WTC11 (cell line): Measurements from ENCODE around the gene GAS6. TPM values are rescaled to one million over a fixed set of nuclear protein-coding genes. Genes with fewer than 3 reads are reported as not detected.

Experiments used
- ATAC-seq: fragments of 200-7000 bp; cut with Tn5 transposase; 2 replicates; pipeline ENCODE4 v1.10.0; 2021; ENCODE audit warnings: mild to moderate bottlenecking, moderate library complexity
- CTCF ChIA-PET: fragments of 300-600 bp; sonication (Branson Sonifier 250); formaldehyde crosslinking; loops from one replicate; lab custom pipeline; 2021; ENCODE audit warnings: antibody characterized with exemption; lab: Charles Lee
- POLR2A ChIA-PET: fragments of 350-600 bp; sonication (Branson Sonifier 250); formaldehyde crosslinking; loops from one replicate; lab custom pipeline; 2021; ENCODE audit warnings: antibody characterized with exemption; lab: Charles Lee
- DNase-seq: peaks from one replicate; pipeline ENCODE4 v3.0.0; 2021; ENCODE audit warnings: low spot score
- H3K27ac Mint-ChIP-seq: 2 replicates; pipeline ENCODE4 v1.8.0; 2021; ENCODE audit warnings: mixed read lengths
- H3K27me3 Mint-ChIP-seq: 2 replicates; pipeline ENCODE4 v1.8.0; 2021; ENCODE audit warnings: low read depth, mild to moderate bottlenecking, moderate library complexity, mixed read lengths
- H3K36me3 Mint-ChIP-seq: 2 replicates; pipeline ENCODE4 v1.8.0; 2021; ENCODE audit warnings: mixed read lengths
- H3K4me1 Mint-ChIP-seq: 2 replicates; pipeline ENCODE4 v1.8.0; 2022; ENCODE audit warnings: mixed read lengths
- H3K4me3 Mint-ChIP-seq: 2 replicates; pipeline ENCODE4 v1.8.0; 2021; ENCODE audit warnings: mild to moderate bottlenecking, moderate library complexity, mixed read lengths
- H3K9me3 Mint-ChIP-seq: 2 replicates; pipeline ENCODE4 v1.8.0; 2021; ENCODE audit warnings: mixed read lengths
- CBFB ChIP-seq: sonication (generic); formaldehyde crosslinking; IDR thresholded peaks from 2 replicates; pipeline ENCODE4 v1.8.1; 2022; ENCODE audit warnings: mild to moderate bottlenecking, low read depth, missing genetic modification reagents
- CREM ChIP-seq: sonication (generic); formaldehyde crosslinking; IDR thresholded peaks from 2 replicates; pipeline ENCODE4 v1.8.1; 2022; ENCODE audit warnings: mild to moderate bottlenecking, missing genetic modification reagents, moderate library complexity
- ELF4 ChIP-seq: sonication (generic); formaldehyde crosslinking; IDR thresholded peaks from 2 replicates; pipeline ENCODE4 v1.8.1; 2022; ENCODE audit warnings: low read depth, mild to moderate bottlenecking, moderate library complexity, missing genetic modification reagents
- GABPB1 ChIP-seq: sonication (generic); formaldehyde crosslinking; IDR thresholded peaks from 2 replicates; pipeline ENCODE4 v1.8.1; 2023; ENCODE audit warnings: mild to moderate bottlenecking, missing genetic modification reagents
- GTF2I ChIP-seq: fragments of 250-450 bp; sonication (Bioruptor Pico); conservative IDR thresholded peaks from 2 replicates; pipeline ENCODE4 v1.4.0; 2021; ENCODE audit warnings: mild to moderate bottlenecking
- NFYB ChIP-seq: sonication (generic); formaldehyde crosslinking; conservative IDR thresholded peaks from 2 replicates; pipeline ENCODE4 v1.8.0; 2022; ENCODE audit warnings: low read depth, missing genetic modification reagents
- OVOL2 ChIP-seq: fragments of 250-450 bp; sonication (Bioruptor Pico); IDR thresholded peaks from 2 replicates; pipeline ENCODE4 v1.9.0; 2021; ENCODE audit warnings: mild to moderate bottlenecking, borderline replicate concordance
- TCF7 ChIP-seq: sonication (generic); formaldehyde crosslinking; IDR thresholded peaks from 2 replicates; pipeline ENCODE4 v1.8.0; 2022; ENCODE audit warnings: mild to moderate bottlenecking, low read depth, missing genetic modification reagents, moderate library complexity
- TEAD1 ChIP-seq: sonication (generic); formaldehyde crosslinking; IDR thresholded peaks from 2 replicates; pipeline ENCODE4 v1.8.0; 2022; ENCODE audit warnings: mild to moderate bottlenecking, missing genetic modification reagents
- TEAD4 ChIP-seq: sonication (generic); formaldehyde crosslinking; IDR thresholded peaks from 2 replicates; pipeline ENCODE4 v1.8.0; 2022; ENCODE audit warnings: mild to moderate bottlenecking, missing genetic modification reagents
- total RNA-seq: library from RNA; stranded (reverse); gene quantifications from 3 replicates; pipeline ENCODE4 v1.2.3, GENCODE V29; 2021
- TF ChIP-seq, protein P1 (sequence below): fragments of 200-600 bp; IDR thresholded peaks from 2 replicates; pipeline ENCODE4 v1.8.0; 2022; ENCODE audit warnings: antibody characterized with exemption
- TF ChIP-seq, protein P2 (sequence below): sonication (generic); formaldehyde crosslinking; IDR thresholded peaks from 2 replicates; pipeline ENCODE4 v1.8.1; 2022; ENCODE audit warnings: missing genetic modification reagents, borderline replicate concordance
- TF ChIP-seq, protein P3 (sequence below): sonication (generic); formaldehyde crosslinking; IDR thresholded peaks from 2 replicates; pipeline ENCODE4 v1.8.0; 2023; ENCODE audit warnings: mild to moderate bottlenecking, missing genetic modification reagents
- TF ChIP-seq, protein P4 (sequence below): sonication (generic); formaldehyde crosslinking; IDR thresholded peaks from 2 replicates; pipeline ENCODE4 v1.8.1; 2022; ENCODE audit warnings: low read depth, missing genetic modification reagents, borderline replicate concordance
- TF ChIP-seq, protein P5 (sequence below): sonication (generic); formaldehyde crosslinking; IDR thresholded peaks from 2 replicates; pipeline ENCODE4 v1.8.1; 2023; ENCODE audit warnings: mild to moderate bottlenecking, missing genetic modification reagents
- TF ChIP-seq, protein P6 (sequence below): sonication (generic); formaldehyde crosslinking; IDR thresholded peaks from 2 replicates; pipeline ENCODE4 v1.8.1; 2023; ENCODE audit warnings: mild to moderate bottlenecking, moderate library complexity, missing genetic modification reagents
- TF ChIP-seq, protein P7 (sequence below): sonication (generic); formaldehyde crosslinking; IDR thresholded peaks from 2 replicates; pipeline ENCODE4 v1.8.0; 2022; ENCODE audit warnings: missing genetic modification reagents

Gene GAS6
- total RNA-seq, 1 experiment from 2014 or later = 29.4 TPM

DNA sequence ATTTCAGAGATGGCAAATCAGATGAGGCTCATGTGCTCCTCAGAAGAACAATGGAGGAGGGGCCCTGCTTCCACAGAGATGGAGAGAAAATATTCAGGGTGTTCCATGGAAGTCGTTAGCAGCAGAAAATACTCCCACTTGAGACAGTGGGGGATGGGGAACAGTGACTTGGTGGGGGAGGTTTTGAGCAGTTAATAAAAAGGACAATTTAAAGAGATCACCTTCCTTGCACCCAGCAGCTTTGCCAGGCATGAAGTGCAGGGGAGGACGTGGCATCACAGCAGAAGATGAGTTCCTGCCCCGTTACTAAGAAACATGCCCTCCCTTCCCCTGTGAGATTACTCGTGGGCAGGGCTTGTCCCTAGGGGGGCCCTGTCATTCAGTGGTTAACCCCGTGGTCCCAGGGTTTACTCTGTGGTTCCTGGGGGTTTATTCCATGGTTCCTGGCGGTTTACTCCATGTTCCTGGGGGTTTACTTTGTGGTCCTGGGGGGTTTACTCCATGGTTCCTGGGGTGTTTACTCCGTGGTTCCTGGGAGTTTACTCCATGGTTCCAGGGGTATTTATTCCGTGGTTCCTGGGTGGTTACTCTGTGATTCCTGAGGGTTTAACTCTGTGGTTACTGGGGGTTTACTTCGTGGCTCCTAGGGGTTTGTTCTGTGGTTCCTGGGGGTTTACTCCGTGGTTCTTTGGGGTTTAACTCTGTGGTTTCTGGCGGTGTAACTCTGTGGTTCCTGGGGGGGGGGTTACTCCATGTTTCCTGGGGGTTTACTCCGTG is 55.6 kb downstream of the GAS6 start:
- Mint-ChIP-seq H3K27me3 (no peaks in the 10 kb centered on the region; the same call in 1 of the 2 replicates), H3K27ac (no peak overlapping the region), H3K4me1 (no peaks in the 10 kb centered on the region), H3K9me3 (peaks cover 15% of the 10 kb centered on the region), H3K4me3 (no peak overlapping the region), H3K36me3 (peaks cover 9% of the 10 kb centered on the region)
- CTCF ChIA-PET = no interaction called here
- ATAC-seq (no peak), DNase-seq (no peak)
- no peak for TF ChIP-seq TCF7
- no peak for TF ChIP-seq OVOL2 (CRISPR knock-in tag)
- TF ChIP-seq, protein P1, sequence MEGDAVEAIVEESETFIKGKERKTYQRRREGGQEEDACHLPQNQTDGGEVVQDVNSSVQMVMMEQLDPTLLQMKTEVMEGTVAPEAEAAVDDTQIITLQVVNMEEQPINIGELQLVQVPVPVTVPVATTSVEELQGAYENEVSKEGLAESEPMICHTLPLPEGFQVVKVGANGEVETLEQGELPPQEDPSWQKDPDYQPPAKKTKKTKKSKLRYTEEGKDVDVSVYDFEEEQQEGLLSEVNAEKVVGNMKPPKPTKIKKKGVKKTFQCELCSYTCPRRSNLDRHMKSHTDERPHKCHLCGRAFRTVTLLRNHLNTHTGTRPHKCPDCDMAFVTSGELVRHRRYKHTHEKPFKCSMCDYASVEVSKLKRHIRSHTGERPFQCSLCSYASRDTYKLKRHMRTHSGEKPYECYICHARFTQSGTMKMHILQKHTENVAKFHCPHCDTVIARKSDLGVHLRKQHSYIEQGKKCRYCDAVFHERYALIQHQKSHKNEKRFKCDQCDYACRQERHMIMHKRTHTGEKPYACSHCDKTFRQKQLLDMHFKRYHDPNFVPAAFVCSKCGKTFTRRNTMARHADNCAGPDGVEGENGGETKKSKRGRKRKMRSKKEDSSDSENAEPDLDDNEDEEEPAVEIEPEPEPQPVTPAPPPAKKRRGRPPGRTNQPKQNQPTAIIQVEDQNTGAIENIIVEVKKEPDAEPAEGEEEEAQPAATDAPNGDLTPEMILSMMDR = no peak
- TF ChIP-seq, protein P2, sequence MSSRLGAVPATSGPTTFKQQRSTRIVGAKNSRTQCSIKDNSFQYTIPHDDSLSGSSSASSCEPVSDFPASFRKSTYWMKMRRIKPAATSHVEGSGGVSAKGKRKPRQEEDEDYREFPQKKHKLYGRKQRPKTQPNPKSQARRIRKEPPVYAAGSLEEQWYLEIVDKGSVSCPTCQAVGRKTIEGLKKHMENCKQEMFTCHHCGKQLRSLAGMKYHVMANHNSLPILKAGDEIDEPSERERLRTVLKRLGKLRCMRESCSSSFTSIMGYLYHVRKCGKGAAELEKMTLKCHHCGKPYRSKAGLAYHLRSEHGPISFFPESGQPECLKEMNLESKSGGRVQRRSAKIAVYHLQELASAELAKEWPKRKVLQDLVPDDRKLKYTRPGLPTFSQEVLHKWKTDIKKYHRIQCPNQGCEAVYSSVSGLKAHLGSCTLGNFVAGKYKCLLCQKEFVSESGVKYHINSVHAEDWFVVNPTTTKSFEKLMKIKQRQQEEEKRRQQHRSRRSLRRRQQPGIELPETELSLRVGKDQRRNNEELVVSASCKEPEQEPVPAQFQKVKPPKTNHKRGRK (CRISPR knock-in tag) = no peak
- TF ChIP-seq TEAD1 (CRISPR knock-in tag) = no peak
- no peak for TF ChIP-seq CBFB
- no peak for TF ChIP-seq TEAD4 (CRISPR knock-in tag)
- TF ChIP-seq, protein P3, sequence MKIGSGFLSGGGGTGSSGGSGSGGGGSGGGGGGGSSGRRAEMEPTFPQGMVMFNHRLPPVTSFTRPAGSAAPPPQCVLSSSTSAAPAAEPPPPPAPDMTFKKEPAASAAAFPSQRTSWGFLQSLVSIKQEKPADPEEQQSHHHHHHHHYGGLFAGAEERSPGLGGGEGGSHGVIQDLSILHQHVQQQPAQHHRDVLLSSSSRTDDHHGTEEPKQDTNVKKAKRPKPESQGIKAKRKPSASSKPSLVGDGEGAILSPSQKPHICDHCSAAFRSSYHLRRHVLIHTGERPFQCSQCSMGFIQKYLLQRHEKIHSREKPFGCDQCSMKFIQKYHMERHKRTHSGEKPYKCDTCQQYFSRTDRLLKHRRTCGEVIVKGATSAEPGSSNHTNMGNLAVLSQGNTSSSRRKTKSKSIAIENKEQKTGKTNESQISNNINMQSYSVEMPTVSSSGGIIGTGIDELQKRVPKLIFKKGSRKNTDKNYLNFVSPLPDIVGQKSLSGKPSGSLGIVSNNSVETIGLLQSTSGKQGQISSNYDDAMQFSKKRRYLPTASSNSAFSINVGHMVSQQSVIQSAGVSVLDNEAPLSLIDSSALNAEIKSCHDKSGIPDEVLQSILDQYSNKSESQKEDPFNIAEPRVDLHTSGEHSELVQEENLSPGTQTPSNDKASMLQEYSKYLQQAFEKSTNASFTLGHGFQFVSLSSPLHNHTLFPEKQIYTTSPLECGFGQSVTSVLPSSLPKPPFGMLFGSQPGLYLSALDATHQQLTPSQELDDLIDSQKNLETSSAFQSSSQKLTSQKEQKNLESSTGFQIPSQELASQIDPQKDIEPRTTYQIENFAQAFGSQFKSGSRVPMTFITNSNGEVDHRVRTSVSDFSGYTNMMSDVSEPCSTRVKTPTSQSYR (CRISPR knock-in tag) = no peak
- no peak for TF ChIP-seq GABPB1 (CRISPR knock-in tag)
- TF ChIP-seq GTF2I (CRISPR knock-in tag) = no peak
- TF ChIP-seq, protein P4, sequence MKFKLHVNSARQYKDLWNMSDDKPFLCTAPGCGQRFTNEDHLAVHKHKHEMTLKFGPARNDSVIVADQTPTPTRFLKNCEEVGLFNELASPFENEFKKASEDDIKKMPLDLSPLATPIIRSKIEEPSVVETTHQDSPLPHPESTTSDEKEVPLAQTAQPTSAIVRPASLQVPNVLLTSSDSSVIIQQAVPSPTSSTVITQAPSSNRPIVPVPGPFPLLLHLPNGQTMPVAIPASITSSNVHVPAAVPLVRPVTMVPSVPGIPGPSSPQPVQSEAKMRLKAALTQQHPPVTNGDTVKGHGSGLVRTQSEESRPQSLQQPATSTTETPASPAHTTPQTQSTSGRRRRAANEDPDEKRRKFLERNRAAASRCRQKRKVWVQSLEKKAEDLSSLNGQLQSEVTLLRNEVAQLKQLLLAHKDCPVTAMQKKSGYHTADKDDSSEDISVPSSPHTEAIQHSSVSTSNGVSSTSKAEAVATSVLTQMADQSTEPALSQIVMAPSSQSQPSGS = no peak
- no peak for TF ChIP-seq ELF4 (CRISPR knock-in tag)
- TF ChIP-seq, protein P5, sequence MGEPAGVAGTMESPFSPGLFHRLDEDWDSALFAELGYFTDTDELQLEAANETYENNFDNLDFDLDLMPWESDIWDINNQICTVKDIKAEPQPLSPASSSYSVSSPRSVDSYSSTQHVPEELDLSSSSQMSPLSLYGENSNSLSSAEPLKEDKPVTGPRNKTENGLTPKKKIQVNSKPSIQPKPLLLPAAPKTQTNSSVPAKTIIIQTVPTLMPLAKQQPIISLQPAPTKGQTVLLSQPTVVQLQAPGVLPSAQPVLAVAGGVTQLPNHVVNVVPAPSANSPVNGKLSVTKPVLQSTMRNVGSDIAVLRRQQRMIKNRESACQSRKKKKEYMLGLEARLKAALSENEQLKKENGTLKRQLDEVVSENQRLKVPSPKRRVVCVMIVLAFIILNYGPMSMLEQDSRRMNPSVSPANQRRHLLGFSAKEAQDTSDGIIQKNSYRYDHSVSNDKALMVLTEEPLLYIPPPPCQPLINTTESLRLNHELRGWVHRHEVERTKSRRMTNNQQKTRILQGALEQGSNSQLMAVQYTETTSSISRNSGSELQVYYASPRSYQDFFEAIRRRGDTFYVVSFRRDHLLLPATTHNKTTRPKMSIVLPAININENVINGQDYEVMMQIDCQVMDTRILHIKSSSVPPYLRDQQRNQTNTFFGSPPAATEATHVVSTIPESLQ (CRISPR knock-in tag) = no peak
- TF ChIP-seq, protein P6, sequence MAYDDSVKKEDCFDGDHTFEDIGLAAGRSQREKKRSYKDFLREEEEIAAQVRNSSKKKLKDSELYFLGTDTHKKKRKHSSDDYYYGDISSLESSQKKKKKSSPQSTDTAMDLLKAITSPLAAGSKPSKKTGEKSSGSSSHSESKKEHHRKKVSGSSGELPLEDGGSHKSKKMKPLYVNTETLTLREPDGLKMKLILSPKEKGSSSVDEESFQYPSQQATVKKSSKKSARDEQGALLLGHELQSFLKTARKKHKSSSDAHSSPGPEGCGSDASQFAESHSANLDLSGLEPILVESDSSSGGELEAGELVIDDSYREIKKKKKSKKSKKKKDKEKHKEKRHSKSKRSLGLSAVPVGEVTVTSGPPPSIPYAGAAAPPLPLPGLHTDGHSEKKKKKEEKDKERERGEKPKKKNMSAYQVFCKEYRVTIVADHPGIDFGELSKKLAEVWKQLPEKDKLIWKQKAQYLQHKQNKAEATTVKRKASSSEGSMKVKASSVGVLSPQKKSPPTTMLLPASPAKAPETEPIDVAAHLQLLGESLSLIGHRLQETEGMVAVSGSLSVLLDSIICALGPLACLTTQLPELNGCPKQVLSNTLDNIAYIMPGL (CRISPR knock-in tag) = no peak
- TF ChIP-seq, protein P7, sequence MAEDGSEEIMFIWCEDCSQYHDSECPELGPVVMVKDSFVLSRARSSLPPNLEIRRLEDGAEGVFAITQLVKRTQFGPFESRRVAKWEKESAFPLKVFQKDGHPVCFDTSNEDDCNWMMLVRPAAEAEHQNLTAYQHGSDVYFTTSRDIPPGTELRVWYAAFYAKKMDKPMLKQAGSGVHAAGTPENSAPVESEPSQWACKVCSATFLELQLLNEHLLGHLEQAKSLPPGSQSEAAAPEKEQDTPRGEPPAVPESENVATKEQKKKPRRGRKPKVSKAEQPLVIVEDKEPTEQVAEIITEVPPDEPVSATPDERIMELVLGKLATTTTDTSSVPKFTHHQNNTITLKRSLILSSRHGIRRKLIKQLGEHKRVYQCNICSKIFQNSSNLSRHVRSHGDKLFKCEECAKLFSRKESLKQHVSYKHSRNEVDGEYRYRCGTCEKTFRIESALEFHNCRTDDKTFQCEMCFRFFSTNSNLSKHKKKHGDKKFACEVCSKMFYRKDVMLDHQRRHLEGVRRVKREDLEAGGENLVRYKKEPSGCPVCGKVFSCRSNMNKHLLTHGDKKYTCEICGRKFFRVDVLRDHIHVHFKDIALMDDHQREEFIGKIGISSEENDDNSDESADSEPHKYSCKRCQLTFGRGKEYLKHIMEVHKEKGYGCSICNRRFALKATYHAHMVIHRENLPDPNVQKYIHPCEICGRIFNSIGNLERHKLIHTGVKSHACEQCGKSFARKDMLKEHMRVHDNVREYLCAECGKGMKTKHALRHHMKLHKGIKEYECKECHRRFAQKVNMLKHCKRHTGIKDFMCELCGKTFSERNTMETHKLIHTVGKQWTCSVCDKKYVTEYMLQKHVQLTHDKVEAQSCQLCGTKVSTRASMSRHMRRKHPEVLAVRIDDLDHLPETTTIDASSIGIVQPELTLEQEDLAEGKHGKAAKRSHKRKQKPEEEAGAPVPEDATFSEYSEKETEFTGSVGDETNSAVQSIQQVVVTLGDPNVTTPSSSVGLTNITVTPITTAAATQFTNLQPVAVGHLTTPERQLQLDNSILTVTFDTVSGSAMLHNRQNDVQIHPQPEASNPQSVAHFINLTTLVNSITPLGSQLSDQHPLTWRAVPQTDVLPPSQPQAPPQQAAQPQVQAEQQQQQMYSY (CRISPR knock-in tag) = no peak
- TF ChIP-seq NFYB = no peak
- no peak for TF ChIP-seq CREM (CRISPR knock-in tag)
- POLR2A ChIA-PET = no interaction called here
